HFF-Myc (cell line): ENCODE measurements around the gene ATP11C.
"Not testable (repeated sequence)": the region's sequence is repeated elsewhere in the genome, so short reads cannot be mapped to it uniquely, and the experiment has no call there.

Experiments
- DNase-seq: peaks from one replicate; pipeline ENCODE4 v3.0.0-alpha.2; 2011; ENCODE audit warnings: low read depth; ENCODE audit errors: extremely low read depth
- H3K4me3 ChIP-seq: replicated peaks from 2 replicates; pipeline ENCODE4 v1.5.1; 2011; ENCODE audit warnings: low read depth, mild to moderate bottlenecking, control low read depth, low read length
- TF ChIP-seq, protein P1 (sequence below): IDR thresholded peaks from 2 replicates; pipeline ENCODE4 v1.5.1; 2012; ENCODE audit warnings: mild to moderate bottlenecking, low read depth, low read length, control low read depth; ENCODE audit errors: missing control alignments

ATP11C gene

GRCh38 chrX:139929876-139930275 is 3.0 kb downstream of the ATP11C start:
- peak overlapping the region; percentile 63 for H3K4me3 ChIP-seq
- TF ChIP-seq, protein P1, sequence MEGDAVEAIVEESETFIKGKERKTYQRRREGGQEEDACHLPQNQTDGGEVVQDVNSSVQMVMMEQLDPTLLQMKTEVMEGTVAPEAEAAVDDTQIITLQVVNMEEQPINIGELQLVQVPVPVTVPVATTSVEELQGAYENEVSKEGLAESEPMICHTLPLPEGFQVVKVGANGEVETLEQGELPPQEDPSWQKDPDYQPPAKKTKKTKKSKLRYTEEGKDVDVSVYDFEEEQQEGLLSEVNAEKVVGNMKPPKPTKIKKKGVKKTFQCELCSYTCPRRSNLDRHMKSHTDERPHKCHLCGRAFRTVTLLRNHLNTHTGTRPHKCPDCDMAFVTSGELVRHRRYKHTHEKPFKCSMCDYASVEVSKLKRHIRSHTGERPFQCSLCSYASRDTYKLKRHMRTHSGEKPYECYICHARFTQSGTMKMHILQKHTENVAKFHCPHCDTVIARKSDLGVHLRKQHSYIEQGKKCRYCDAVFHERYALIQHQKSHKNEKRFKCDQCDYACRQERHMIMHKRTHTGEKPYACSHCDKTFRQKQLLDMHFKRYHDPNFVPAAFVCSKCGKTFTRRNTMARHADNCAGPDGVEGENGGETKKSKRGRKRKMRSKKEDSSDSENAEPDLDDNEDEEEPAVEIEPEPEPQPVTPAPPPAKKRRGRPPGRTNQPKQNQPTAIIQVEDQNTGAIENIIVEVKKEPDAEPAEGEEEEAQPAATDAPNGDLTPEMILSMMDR: no peak
- DNase-seq: no peak

DNA sequence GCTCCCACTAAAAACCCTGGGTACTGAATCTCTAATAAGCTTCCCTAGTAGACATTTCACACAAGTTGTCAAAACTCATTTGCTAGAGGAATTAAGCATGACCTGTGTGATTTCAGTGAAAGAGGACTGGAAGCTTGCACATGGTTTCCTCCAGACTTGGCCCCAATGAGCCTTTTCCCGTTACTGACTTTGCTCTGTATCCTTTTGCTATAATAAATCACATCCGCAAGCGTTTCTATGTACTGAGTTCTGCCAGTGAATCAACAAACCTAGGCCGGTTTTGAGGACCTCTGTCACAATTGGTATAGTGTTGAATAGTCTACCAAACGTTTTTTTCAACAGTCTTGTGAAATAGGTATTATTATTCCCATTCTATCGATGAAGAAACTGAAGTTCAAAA is 8.2 kb downstream of the ATP11C start:
- no peak for DNase-seq
- TF ChIP-seq, protein P1: no peak
- no peak overlapping the region for H3K4me3 ChIP-seq

DNA sequence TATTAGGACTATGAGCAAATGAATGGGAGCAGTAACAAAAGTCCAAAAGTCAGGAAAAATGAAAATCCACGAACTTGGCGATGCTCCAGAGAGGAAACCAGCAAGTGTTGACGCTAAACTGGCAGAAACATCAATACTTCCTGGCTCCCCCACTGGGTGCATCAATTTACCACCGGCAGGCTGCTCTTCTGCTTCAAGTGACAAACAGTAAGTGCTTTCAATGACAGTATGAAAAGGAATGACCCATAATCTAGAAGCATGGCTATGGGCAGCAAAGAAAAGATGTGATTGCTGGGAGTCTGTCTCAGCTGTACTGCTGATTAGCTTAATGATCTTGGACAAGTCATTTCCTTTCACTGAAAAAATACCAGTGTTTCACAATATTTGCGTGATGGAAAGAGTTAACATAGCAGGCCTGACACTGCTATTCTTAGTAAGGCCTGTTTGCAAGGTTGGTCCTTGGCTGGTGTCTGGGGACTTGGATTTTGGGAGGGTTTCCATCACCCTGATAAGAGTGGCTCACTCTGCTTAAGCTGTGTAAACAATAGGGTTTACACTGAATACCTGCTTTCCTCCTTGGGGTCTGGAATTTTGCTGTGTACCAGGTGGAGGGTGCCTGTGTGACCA is 8.7 kb downstream of the ATP11C start:
- TF ChIP-seq, protein P1: no peak
- DNase-seq: no peak
- H3K4me3 ChIP-seq: no peak overlapping the region

GRCh38 chrX:139921142-139921541 is 11.7 kb downstream of the ATP11C start:
- H3K4me3 ChIP-seq, DNase-seq: not testable (repeated sequence)

- no peak for DNase-seq
- H3K4me3 ChIP-seq: no peak overlapping the region
- TF ChIP-seq, protein P1: no peak
Measured at GRCh38 chrX:139920316-139920715, 12.5 kb downstream of the ATP11C start.

DNA sequence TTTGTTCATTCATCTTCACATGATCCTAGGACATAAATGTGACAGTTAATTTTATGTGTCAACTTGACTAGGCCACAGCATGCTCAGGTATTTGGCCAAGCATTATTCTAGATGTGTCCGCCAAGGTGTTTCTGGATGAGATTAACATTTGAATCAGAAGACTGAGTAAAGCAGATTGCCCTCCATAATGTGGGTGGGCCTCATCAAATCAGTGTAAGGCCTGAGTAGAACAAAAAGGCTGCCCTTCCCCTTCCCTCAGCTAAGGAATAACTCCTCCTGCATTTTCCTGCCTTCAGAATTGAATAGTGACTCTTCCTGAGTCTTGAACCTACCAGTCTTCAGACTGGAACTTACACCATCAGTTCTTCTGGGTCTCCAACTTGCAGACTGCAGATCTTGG is 18.4 kb downstream of the ATP11C start:
- TF ChIP-seq, protein P1: no peak
- H3K4me3 ChIP-seq: no peak overlapping the region
- no peak for DNase-seq

DNA sequence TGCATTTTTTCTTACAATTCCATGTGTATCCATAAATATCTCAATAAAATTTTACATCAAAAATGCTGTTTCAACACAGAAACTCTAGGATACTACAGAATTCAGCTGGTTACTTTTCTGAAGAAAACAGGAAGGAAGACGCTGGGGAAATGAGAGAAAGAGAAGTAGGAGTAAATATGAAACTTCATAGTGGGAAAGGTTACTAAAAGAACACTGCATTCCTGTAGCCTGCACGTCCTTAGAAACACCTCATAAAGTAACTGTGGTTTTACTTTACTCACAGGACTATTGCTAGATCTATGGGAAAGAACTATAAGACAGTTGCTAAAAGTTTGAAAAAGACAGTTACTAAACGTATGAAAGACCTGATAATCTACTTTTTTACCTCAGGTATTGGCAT is 23.1 kb downstream of the ATP11C start:
- TF ChIP-seq, protein P1: no peak
- H3K4me3 ChIP-seq: no peak overlapping the region
- DNase-seq: no peak
